WTC11 (cell line): ENCODE data around the gene ENGASE. TPM values are rescaled to one million over a fixed set of nuclear protein-coding genes. Genes with fewer than 3 reads are reported as not detected.

Experiments used
- ATAC-seq: fragments of 200-7000 bp; cut with Tn5 transposase; 2 replicates; pipeline ENCODE4 v1.10.0; 2021; ENCODE audit warnings: mild to moderate bottlenecking, moderate library complexity
- CTCF ChIA-PET: fragments of 300-600 bp; sonication (Branson Sonifier 250); formaldehyde crosslinking; loops from one replicate; lab custom pipeline; 2021; ENCODE audit warnings: antibody characterized with exemption; lab: Charles Lee
- POLR2A ChIA-PET: fragments of 350-600 bp; sonication (Branson Sonifier 250); formaldehyde crosslinking; loops from one replicate; lab custom pipeline; 2021; ENCODE audit warnings: antibody characterized with exemption; lab: Charles Lee
- DNase-seq: peaks from one replicate; pipeline ENCODE4 v3.0.0; 2021; ENCODE audit warnings: low spot score
- H3K27ac Mint-ChIP-seq: 2 replicates; pipeline ENCODE4 v1.8.0; 2021; ENCODE audit warnings: mixed read lengths
- H3K27me3 Mint-ChIP-seq: 2 replicates; pipeline ENCODE4 v1.8.0; 2021; ENCODE audit warnings: low read depth, mild to moderate bottlenecking, moderate library complexity, mixed read lengths
- H3K36me3 Mint-ChIP-seq: 2 replicates; pipeline ENCODE4 v1.8.0; 2021; ENCODE audit warnings: mixed read lengths
- H3K4me1 Mint-ChIP-seq: 2 replicates; pipeline ENCODE4 v1.8.0; 2022; ENCODE audit warnings: mixed read lengths
- H3K4me3 Mint-ChIP-seq: 2 replicates; pipeline ENCODE4 v1.8.0; 2021; ENCODE audit warnings: mild to moderate bottlenecking, moderate library complexity, mixed read lengths
- H3K9me3 Mint-ChIP-seq: 2 replicates; pipeline ENCODE4 v1.8.0; 2021; ENCODE audit warnings: mixed read lengths
- ATF1 ChIP-seq: sonication (generic); formaldehyde crosslinking; IDR thresholded peaks from 2 replicates; pipeline ENCODE4 v1.8.1; 2023; ENCODE audit warnings: mild to moderate bottlenecking, moderate library complexity, missing genetic modification reagents
- CREM ChIP-seq: sonication (generic); formaldehyde crosslinking; IDR thresholded peaks from 2 replicates; pipeline ENCODE4 v1.8.1; 2022; ENCODE audit warnings: mild to moderate bottlenecking, missing genetic modification reagents, moderate library complexity
- HMGA2 ChIP-seq: fragments of 250-450 bp; sonication (Bioruptor Pico); IDR thresholded peaks from 2 replicates; pipeline ENCODE4 v1.4.0; 2021; ENCODE audit warnings: mild to moderate bottlenecking, moderate library complexity
- IRF1 ChIP-seq: sonication (generic); formaldehyde crosslinking; IDR thresholded peaks from 2 replicates; pipeline ENCODE4 v1.8.0; 2023; ENCODE audit warnings: missing genetic modification reagents
- KAT7 ChIP-seq: sonication (generic); formaldehyde crosslinking; IDR thresholded peaks from 2 replicates; pipeline ENCODE4 v1.8.1; 2023; ENCODE audit warnings: missing genetic modification reagents, mild to moderate bottlenecking, borderline replicate concordance
- NFE2L1 ChIP-seq: sonication (generic); formaldehyde crosslinking; IDR thresholded peaks from 2 replicates; pipeline ENCODE4 v1.8.1; 2023; ENCODE audit warnings: missing genetic modification reagents
- NR3C1 ChIP-seq: sonication (generic); formaldehyde crosslinking; conservative IDR thresholded peaks from 2 replicates; pipeline ENCODE4 v1.8.1; 2023; ENCODE audit warnings: low read depth, mild to moderate bottlenecking, missing genetic modification reagents
- PRDM15 ChIP-seq: sonication (generic); formaldehyde crosslinking; IDR thresholded peaks from 2 replicates; pipeline ENCODE4 v1.8.0; 2022; ENCODE audit warnings: missing genetic modification reagents
- RORB ChIP-seq: fragments of 250-450 bp; sonication (Bioruptor Pico); IDR thresholded peaks from 2 replicates; pipeline ENCODE4 v1.9.0; 2021; ENCODE audit warnings: mild to moderate bottlenecking
- SMAD4 ChIP-seq: sonication (generic); formaldehyde crosslinking; IDR thresholded peaks from 2 replicates; pipeline ENCODE4 v1.8.0; 2022; ENCODE audit warnings: mild to moderate bottlenecking, missing genetic modification reagents
- SOX15 ChIP-seq: fragments of 250-450 bp; sonication (Bioruptor Pico); IDR thresholded peaks from 2 replicates; pipeline ENCODE4 v1.9.0; 2021; ENCODE audit warnings: mild to moderate bottlenecking
- STAT6 ChIP-seq: sonication (generic); formaldehyde crosslinking; conservative IDR thresholded peaks from 2 replicates; pipeline ENCODE4 v1.8.1; 2023; ENCODE audit warnings: mild to moderate bottlenecking, low read depth, missing genetic modification reagents, moderate library complexity
- ZBTB43 ChIP-seq: sonication (generic); formaldehyde crosslinking; IDR thresholded peaks from 2 replicates; pipeline ENCODE4 v1.8.1; 2023; ENCODE audit warnings: mild to moderate bottlenecking, missing genetic modification reagents
- ZNF396 ChIP-seq: fragments of 250-450 bp; sonication (Bioruptor Pico); IDR thresholded peaks from 2 replicates; pipeline ENCODE4 v1.8.0; 2021; ENCODE audit warnings: mild to moderate bottlenecking, moderate library complexity, borderline replicate concordance
- total RNA-seq: library from RNA; stranded (reverse); gene quantifications from 3 replicates; pipeline ENCODE4 v1.2.3, GENCODE V29; 2021
- TF ChIP-seq, protein P1 (sequence below): fragments of 250-450 bp; sonication (Bioruptor Pico); IDR thresholded peaks from 2 replicates; pipeline ENCODE4 v1.9.0; 2021; ENCODE audit warnings: moderate library complexity, mild to moderate bottlenecking, inconsistent platforms, borderline replicate concordance
- TF ChIP-seq, protein P2 (sequence below): sonication (generic); formaldehyde crosslinking; IDR thresholded peaks from 2 replicates; pipeline ENCODE4 v1.8.1; 2022; ENCODE audit warnings: mild to moderate bottlenecking, missing genetic modification reagents, moderate library complexity, borderline replicate concordance
- TF ChIP-seq, protein P3 (sequence below): fragments of 250-450 bp; sonication (Bioruptor Pico); IDR thresholded peaks from 2 replicates; pipeline ENCODE4 v1.9.0; 2021; ENCODE audit warnings: mild to moderate bottlenecking
- TF ChIP-seq, protein P4 (sequence below): fragments of 250-450 bp; sonication (Bioruptor Pico); IDR thresholded peaks from 2 replicates; pipeline ENCODE4 v1.9.0; 2021; ENCODE audit warnings: mild to moderate bottlenecking, borderline replicate concordance

The ENGASE gene
- total RNA-seq, 1 experiment from 2014 or later = 41.6 TPM

DNA sequence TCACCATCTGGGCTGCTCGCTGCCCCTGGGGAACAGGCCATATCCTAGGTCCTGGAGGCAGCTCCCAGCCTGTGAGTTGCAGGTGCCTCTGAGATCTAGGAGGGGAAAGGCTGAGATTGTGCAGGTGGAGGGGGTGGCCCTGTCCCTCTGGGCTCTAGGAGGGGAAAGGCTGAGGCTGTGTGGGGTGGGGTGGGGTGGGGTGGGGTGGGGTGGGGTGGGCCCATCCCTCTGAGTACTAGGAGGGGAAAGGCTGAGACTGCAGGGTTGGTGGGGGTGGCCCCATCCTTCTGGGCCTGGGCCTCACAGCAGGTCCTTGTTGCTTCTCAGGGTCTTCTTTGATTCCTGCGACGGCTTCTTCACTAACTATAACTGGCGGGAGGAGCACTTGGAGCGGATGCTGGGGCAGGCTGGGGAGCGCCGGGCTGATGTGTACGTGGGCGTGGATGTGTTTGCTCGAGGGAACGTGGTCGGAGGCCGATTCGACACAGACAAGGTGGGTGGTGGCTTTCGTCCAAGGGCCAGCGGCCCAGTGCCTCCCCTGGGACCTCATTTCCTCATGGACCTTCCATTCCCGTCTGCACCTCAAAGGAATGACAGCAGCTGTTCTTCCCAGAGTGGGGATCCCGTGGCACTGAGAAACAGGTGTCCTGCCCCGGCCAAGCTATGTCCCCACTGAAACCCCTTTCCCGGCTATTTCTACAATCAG lies 7.1 kb downstream of the ENGASE start:
- Mint-ChIP-seq H3K4me1 (no peaks in the 10 kb centered on the region), H3K27me3 (no peaks in the 10 kb centered on the region), H3K27ac (no peak overlapping the region), H3K9me3 (no peaks in the 10 kb centered on the region; the same call in 1 of the 2 replicates), H3K4me3 (no peak overlapping the region), H3K36me3 (peaks cover 28% of the 10 kb centered on the region)
- ATAC-seq (no peak), DNase-seq (no peak)
- ChIA-PET POLR2A (no interaction called here), CTCF (interaction anchor here (0.6 to 3.4 kb wide), 9 partner anchors 14 to 1502 kb away, joined by 3 to 26 read pairs (median 4); no protein-coding TSS in a partner anchor)
- TF ChIP-seq, protein P1, sequence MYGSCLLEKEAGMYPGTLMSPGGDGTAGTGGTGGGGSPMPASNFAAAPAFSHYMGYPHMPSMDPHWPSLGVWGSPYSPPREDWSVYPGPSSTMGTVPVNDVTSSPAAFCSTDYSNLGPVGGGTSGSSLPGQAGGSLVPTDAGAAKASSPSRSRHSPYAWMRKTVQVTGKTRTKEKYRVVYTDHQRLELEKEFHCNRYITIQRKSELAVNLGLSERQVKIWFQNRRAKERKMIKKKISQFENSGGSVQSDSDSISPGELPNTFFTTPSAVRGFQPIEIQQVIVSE = no peak
- TF ChIP-seq KAT7 (CRISPR knock-in tag) = no peak
- no peak for TF ChIP-seq IRF1 (CRISPR knock-in tag)
- no peak for TF ChIP-seq NFE2L1 (CRISPR knock-in tag)
- TF ChIP-seq STAT6 (CRISPR knock-in tag) = no peak
- TF ChIP-seq PRDM15 (CRISPR knock-in tag) = no peak
- TF ChIP-seq SMAD4 = no peak
- TF ChIP-seq SOX15 = no peak
- TF ChIP-seq CREM (CRISPR knock-in tag) = no peak
- TF ChIP-seq RORB (CRISPR knock-in tag) = no peak
- TF ChIP-seq ATF1 (CRISPR knock-in tag) = no peak
- TF ChIP-seq, protein P2, sequence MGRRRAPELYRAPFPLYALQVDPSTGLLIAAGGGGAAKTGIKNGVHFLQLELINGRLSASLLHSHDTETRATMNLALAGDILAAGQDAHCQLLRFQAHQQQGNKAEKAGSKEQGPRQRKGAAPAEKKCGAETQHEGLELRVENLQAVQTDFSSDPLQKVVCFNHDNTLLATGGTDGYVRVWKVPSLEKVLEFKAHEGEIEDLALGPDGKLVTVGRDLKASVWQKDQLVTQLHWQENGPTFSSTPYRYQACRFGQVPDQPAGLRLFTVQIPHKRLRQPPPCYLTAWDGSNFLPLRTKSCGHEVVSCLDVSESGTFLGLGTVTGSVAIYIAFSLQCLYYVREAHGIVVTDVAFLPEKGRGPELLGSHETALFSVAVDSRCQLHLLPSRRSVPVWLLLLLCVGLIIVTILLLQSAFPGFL = no peak
- no peak for TF ChIP-seq HMGA2
- no peak for TF ChIP-seq ZNF396 (CRISPR knock-in tag)
- TF ChIP-seq ZBTB43 = no peak
- no peak for TF ChIP-seq NR3C1 (CRISPR knock-in tag)
- TF ChIP-seq, protein P3, sequence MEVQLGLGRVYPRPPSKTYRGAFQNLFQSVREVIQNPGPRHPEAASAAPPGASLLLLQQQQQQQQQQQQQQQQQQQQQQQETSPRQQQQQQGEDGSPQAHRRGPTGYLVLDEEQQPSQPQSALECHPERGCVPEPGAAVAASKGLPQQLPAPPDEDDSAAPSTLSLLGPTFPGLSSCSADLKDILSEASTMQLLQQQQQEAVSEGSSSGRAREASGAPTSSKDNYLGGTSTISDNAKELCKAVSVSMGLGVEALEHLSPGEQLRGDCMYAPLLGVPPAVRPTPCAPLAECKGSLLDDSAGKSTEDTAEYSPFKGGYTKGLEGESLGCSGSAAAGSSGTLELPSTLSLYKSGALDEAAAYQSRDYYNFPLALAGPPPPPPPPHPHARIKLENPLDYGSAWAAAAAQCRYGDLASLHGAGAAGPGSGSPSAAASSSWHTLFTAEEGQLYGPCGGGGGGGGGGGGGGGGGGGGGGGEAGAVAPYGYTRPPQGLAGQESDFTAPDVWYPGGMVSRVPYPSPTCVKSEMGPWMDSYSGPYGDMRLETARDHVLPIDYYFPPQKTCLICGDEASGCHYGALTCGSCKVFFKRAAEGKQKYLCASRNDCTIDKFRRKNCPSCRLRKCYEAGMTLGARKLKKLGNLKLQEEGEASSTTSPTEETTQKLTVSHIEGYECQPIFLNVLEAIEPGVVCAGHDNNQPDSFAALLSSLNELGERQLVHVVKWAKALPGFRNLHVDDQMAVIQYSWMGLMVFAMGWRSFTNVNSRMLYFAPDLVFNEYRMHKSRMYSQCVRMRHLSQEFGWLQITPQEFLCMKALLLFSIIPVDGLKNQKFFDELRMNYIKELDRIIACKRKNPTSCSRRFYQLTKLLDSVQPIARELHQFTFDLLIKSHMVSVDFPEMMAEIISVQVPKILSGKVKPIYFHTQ (CRISPR knock-in tag) = no peak
- TF ChIP-seq, protein P4, sequence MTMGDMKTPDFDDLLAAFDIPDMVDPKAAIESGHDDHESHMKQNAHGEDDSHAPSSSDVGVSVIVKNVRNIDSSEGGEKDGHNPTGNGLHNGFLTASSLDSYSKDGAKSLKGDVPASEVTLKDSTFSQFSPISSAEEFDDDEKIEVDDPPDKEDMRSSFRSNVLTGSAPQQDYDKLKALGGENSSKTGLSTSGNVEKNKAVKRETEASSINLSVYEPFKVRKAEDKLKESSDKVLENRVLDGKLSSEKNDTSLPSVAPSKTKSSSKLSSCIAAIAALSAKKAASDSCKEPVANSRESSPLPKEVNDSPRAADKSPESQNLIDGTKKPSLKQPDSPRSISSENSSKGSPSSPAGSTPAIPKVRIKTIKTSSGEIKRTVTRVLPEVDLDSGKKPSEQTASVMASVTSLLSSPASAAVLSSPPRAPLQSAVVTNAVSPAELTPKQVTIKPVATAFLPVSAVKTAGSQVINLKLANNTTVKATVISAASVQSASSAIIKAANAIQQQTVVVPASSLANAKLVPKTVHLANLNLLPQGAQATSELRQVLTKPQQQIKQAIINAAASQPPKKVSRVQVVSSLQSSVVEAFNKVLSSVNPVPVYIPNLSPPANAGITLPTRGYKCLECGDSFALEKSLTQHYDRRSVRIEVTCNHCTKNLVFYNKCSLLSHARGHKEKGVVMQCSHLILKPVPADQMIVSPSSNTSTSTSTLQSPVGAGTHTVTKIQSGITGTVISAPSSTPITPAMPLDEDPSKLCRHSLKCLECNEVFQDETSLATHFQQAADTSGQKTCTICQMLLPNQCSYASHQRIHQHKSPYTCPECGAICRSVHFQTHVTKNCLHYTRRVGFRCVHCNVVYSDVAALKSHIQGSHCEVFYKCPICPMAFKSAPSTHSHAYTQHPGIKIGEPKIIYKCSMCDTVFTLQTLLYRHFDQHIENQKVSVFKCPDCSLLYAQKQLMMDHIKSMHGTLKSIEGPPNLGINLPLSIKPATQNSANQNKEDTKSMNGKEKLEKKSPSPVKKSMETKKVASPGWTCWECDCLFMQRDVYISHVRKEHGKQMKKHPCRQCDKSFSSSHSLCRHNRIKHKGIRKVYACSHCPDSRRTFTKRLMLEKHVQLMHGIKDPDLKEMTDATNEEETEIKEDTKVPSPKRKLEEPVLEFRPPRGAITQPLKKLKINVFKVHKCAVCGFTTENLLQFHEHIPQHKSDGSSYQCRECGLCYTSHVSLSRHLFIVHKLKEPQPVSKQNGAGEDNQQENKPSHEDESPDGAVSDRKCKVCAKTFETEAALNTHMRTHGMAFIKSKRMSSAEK (CRISPR knock-in tag) = no peak
